GM12891 (cell line): ENCODE results near the gene OSBPL1A.

ENCODE experiments used
- PAX5 ChIP-seq: IDR thresholded peaks from 2 replicates; pipeline ENCODE4 v1.6.1; 2011; ENCODE audit warnings: low read length, moderate library complexity, mild to moderate bottlenecking; ENCODE audit not compliant: insufficient read depth, severe bottlenecking
- POLR2A ChIP-seq: IDR thresholded peaks from 2 replicates; pipeline ENCODE4 v1.6.1; 2011; ENCODE audit warnings: low read depth, low read length, control low read depth
- POLR2AphosphoS5 ChIP-seq: IDR thresholded peaks from 2 replicates; pipeline ENCODE4 v1.6.1; 2011; ENCODE audit warnings: low read depth, low read length, control low read depth
- POU2F2 ChIP-seq: IDR thresholded peaks from 2 replicates; pipeline ENCODE4 v1.6.1; 2011; ENCODE audit warnings: low read depth, mild to moderate bottlenecking, control low read depth, low read length, moderate library complexity
- SPI1 ChIP-seq: IDR thresholded peaks from 2 replicates; pipeline ENCODE4 v1.6.1; 2011; ENCODE audit warnings: low read depth, low read length, control low read depth
- TAF1 ChIP-seq: IDR thresholded peaks from 2 replicates; pipeline ENCODE4 v1.6.1; 2011; ENCODE audit warnings: low read depth, low read length, control low read depth

GRCh38 chr18:24136967-24137373 is 260.7 kb downstream of the OSBPL1A start:
- no peak; the same call in 1 of the 2 replicates for TF ChIP-seq POLR2AphosphoS5
- TF ChIP-seq POLR2A, result no peak
- no peak for TF ChIP-seq TAF1
- no peak for TF ChIP-seq SPI1
- no peak for TF ChIP-seq PAX5
- no peak for TF ChIP-seq POU2F2
